Measurements from ENCODE around the gene SFXN3.

Gene SFXN3

DNA sequence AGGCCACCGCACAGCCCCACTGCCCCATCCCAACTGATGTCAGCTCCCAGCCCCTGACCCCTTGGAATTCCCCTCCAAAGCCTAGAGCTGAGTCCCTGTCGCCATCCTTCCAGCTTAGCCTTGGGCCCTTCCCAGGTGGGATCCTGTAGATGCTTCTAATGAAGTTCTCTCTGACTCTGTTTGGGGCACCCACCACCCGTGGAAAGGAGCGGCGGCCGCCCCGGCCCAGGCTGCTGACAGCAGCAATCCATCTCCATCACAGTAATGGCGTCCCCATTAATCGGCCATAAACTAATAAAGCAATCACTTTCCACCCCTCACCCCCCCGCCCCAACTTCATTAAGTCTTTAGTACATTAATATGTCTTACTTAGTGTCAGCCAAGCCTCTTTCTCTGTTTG lies 56.3 kb downstream of the SFXN3 start:
- no peak for DNase-seq (ENCODE audit: low spot score)

DNA sequence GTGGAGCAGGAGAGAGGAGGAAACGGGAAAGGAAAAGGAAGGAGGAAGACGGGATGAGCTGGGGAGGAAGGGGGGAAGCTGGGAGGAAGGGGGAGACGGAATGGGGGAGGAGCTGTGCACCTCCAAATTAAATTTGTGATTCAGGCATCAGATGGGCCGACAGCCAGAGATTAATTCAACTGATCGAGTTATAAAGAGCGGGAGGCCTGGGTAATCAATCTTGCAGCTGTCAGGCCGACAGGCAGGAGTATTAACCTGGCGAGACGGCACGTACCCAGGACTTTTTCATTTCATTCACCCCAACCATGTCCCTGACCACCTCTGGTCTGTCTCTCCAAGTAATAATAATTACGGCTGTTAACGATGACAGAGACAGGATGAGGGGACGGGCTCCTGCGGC lies 56.9 kb downstream of the SFXN3 start:
- no CpG with 5 or more reads among the region's 14 CpGs for WGBS, 2 donors (ENCODE audit: extremely low coverage in 2 of 2, insufficient read length in 2 of 2, insufficient replicate concordance in 1 of 2)
- no peak overlapping the region for H2BK15ac ChIP-seq (ENCODE audit: low read length)
- peaks cover 0 to 93% (median 8%) of the 10 kb centered on the region in 3 experiments for H3K27me3 ChIP-seq (ENCODE audit: control insufficient read depth in 3 of 3, insufficient read depth in 3 of 3, low read depth in 1 of 3, low read length in 3 of 3)
- no peak for DNase-seq (ENCODE audit: low spot score)
- no peak overlapping the region for H3K14ac ChIP-seq (ENCODE audit: low read length)
- no peaks in the 10 kb centered on the region for H3K9me3 ChIP-seq (replicated peaks in 1 of 2; ENCODE audit: control insufficient read depth in 2 of 2, insufficient read depth in 1 of 2, low read depth in 1 of 2, low read length in 2 of 2)
- no peak overlapping the region for H2AK5ac ChIP-seq (ENCODE audit: low read depth, low read length)
- no peak overlapping the region for H3K23ac ChIP-seq (ENCODE audit: low read depth, low read length, poor library complexity)
- no peak overlapping the region for H4K8ac ChIP-seq (ENCODE audit: low read depth, low read length)
- H2AFZ ChIP-seq (ENCODE audit: low read length) = no peak overlapping the region
- H3K18ac ChIP-seq (ENCODE audit: low read length) = no peak overlapping the region
- no peak overlapping the region for H3K4me2 ChIP-seq (ENCODE audit: insufficient read depth, low read length, poor library complexity, severe bottlenecking)
- no peaks in the 10 kb centered on the region for H3K79me1 ChIP-seq (ENCODE audit: low read depth, low read length)
- no peak overlapping the region for H3K9ac ChIP-seq (ENCODE audit: low read depth, low read length, poor library complexity)
- peaks cover 0 to 2% of the 10 kb centered on the region in 2 donors for H3K4me1 ChIP-seq (ENCODE audit: control insufficient read depth in 2 of 2, insufficient read depth in 1 of 2, low read depth in 1 of 2, low read length in 2 of 2)
- no peak overlapping the region for H2BK120ac ChIP-seq (ENCODE audit: low read depth, low read length)
- H3K4ac ChIP-seq (ENCODE audit: low read length) = no peak overlapping the region
- no peak overlapping the region for H3K27ac ChIP-seq (replicated peaks; ENCODE audit: low read length)
- no peak overlapping the region for H2BK12ac ChIP-seq (ENCODE audit: low read length)
- no peak overlapping the region for H3K4me3 ChIP-seq (ENCODE audit: low read length in 2 of 2)
- H2BK5ac ChIP-seq (ENCODE audit: low read length) = no peak overlapping the region
- no peak overlapping the region for H4K91ac ChIP-seq (ENCODE audit: low read depth, low read length, poor library complexity)
- no peaks in the 10 kb centered on the region for H3K36me3 ChIP-seq (replicated peaks in 1 of 2; ENCODE audit: control insufficient read depth in 2 of 2, insufficient read depth in 2 of 2, low read length in 2 of 2)

More for the DNA sequence above, 56.3 kb downstream of the SFXN3 start:
- Histone ChIP-seq H3K4ac (ENCODE audit: low read length) (no peak overlapping the region), H3K9ac (ENCODE audit: low read depth, low read length, poor library complexity) (no peak overlapping the region), H3K27me3 (ENCODE audit: control insufficient read depth in 3 of 3, insufficient read depth in 3 of 3, low read depth in 1 of 3, low read length in 3 of 3) (peaks cover 0 to 93% (median 13%) of the 10 kb centered on the region in 3 experiments), H2AFZ (ENCODE audit: low read length) (no peak overlapping the region), H2AK5ac (ENCODE audit: low read depth, low read length) (no peak overlapping the region), H3K18ac (ENCODE audit: low read length) (no peak overlapping the region), H2BK15ac (ENCODE audit: low read length) (no peak overlapping the region), H3K14ac (ENCODE audit: low read length) (no peak overlapping the region), H3K9me3 (replicated peaks in 1 of 2; ENCODE audit: control insufficient read depth in 2 of 2, insufficient read depth in 1 of 2, low read depth in 1 of 2, low read length in 2 of 2) (no peaks in the 10 kb centered on the region), H3K79me1 (ENCODE audit: low read depth, low read length) (no peaks in the 10 kb centered on the region), H3K36me3 (replicated peaks in 1 of 2; ENCODE audit: control insufficient read depth in 2 of 2, insufficient read depth in 2 of 2, low read length in 2 of 2) (no peaks in the 10 kb centered on the region), H3K27ac (replicated peaks; ENCODE audit: low read length) (no peak overlapping the region), H3K23ac (ENCODE audit: low read depth, low read length, poor library complexity) (no peak overlapping the region), H3K4me1 (ENCODE audit: control insufficient read depth in 2 of 2, insufficient read depth in 1 of 2, low read depth in 1 of 2, low read length in 2 of 2) (no peaks in the 10 kb centered on the region), H4K91ac (ENCODE audit: low read depth, low read length, poor library complexity) (no peak overlapping the region), H3K4me3 (ENCODE audit: low read length in 2 of 2) (no peak overlapping the region), H3K4me2 (ENCODE audit: insufficient read depth, low read length, poor library complexity, severe bottlenecking) (no peak overlapping the region), H2BK12ac (ENCODE audit: low read length) (no peak overlapping the region), H4K8ac (ENCODE audit: low read depth, low read length) (no peak overlapping the region), H2BK5ac (ENCODE audit: low read length) (no peak overlapping the region), H2BK120ac (ENCODE audit: low read depth, low read length) (no peak overlapping the region)
- no CpG with 5 or more reads among the region's 10 CpGs for WGBS, 2 donors (ENCODE audit: extremely low coverage in 2 of 2, insufficient read length in 2 of 2, insufficient replicate concordance in 1 of 2)

DNA sequence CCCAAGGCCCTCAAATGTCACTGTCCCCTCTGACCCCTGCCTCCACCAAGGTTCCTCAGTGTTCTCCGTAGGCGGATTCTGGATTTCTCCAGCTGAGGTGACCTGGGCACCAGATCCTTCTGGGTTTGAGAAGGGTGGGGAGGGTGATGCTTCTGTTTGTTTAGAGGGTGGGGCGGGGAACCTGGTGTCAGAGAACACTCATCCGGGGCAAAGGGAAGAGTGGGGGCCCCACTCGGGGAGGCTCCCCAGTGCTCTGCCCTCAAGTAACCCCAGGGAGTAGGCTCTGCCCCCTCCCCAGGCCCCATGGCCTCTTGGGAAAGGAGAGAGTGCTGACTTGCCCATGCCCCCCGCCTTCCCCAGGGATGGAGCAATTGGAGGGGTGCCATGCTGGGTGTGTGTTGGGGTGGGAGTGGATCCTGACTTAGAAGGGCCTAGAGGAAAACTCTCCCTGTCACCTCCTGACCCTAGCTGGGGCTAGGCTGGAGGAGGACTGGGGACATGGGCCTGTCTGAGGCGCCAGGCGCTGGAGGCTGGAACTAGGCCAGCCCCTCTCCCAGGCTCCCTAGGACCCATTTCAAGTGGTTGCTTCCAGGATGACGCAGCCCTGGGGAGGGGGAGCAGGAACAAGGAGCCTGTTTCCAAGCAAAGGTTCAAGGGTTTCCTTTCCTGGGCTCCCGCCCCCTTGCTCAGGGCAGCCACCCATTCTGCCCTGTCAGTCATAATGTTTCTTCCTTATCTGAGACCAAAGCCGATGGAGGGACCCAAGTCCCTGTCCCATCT lies 58.7 kb downstream of the SFXN3 start:
- Histone ChIP-seq H3K14ac (ENCODE audit: low read length) (no peak overlapping the region), H4K91ac (ENCODE audit: low read depth, low read length, poor library complexity) (no peak overlapping the region), H2BK12ac (ENCODE audit: low read length) (no peak overlapping the region), H3K4me2 (ENCODE audit: insufficient read depth, low read length, poor library complexity, severe bottlenecking) (no peak overlapping the region), H2BK15ac (ENCODE audit: low read length) (no peak overlapping the region), H3K4me1 (ENCODE audit: control insufficient read depth in 2 of 2, insufficient read depth in 1 of 2, low read depth in 1 of 2, low read length in 2 of 2) (peaks cover 0 to 8% of the 10 kb centered on the region in 2 donors), H3K27me3 (ENCODE audit: control insufficient read depth in 3 of 3, insufficient read depth in 3 of 3, low read depth in 1 of 3, low read length in 3 of 3) (peaks cover 0 to 98% (median 12%) of the 10 kb centered on the region in 3 experiments), H3K9ac (ENCODE audit: low read depth, low read length, poor library complexity) (no peak overlapping the region), H2BK5ac (ENCODE audit: low read length) (no peak overlapping the region), H3K79me1 (ENCODE audit: low read depth, low read length) (no peaks in the 10 kb centered on the region), H3K4me3 (ENCODE audit: low read length in 2 of 2) (no peak overlapping the region), H4K8ac (ENCODE audit: low read depth, low read length) (no peak overlapping the region), H3K18ac (ENCODE audit: low read length) (no peak overlapping the region), H2AK5ac (ENCODE audit: low read depth, low read length) (no peak overlapping the region), H3K4ac (ENCODE audit: low read length) (no peak overlapping the region), H3K36me3 (replicated peaks in 1 of 2; ENCODE audit: control insufficient read depth in 2 of 2, insufficient read depth in 2 of 2, low read length in 2 of 2) (no peaks in the 10 kb centered on the region), H2BK120ac (ENCODE audit: low read depth, low read length) (no peak overlapping the region), H3K9me3 (replicated peaks in 1 of 2; ENCODE audit: control insufficient read depth in 2 of 2, insufficient read depth in 1 of 2, low read depth in 1 of 2, low read length in 2 of 2) (no peaks in the 10 kb centered on the region), H2AFZ (ENCODE audit: low read length) (no peak overlapping the region), H3K27ac (replicated peaks; ENCODE audit: low read length) (no peak overlapping the region), H3K23ac (ENCODE audit: low read depth, low read length, poor library complexity) (no peak overlapping the region)
- WGBS, 2 donors (ENCODE audit: extremely low coverage in 2 of 2, insufficient read length in 2 of 2, insufficient replicate concordance in 1 of 2) = no CpG with 5 or more reads among the region's 11 CpGs
- no peak for DNase-seq (ENCODE audit: low spot score)

DNA sequence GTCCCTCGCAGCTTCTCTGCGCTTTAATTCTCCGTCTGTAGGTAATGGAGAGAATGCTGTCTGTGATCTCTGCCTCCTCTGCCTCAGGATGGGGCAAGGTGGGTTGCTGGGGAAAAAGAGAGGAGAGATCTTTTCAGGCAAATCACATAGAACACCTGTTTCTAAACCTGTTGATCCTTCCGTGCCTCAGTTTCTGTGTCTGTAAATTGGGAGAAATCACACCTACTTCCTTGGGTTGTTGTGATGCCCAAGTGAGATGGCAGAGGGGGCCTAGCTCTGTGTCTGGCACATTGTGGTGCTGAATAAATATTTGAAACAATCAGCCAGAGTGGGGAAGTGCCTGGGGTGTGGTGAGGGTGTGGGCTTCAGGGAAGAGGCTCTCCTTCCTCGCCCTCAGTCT lies 59.6 kb downstream of the SFXN3 start:
- Histone ChIP-seq H3K4me1 (ENCODE audit: control insufficient read depth in 2 of 2, insufficient read depth in 1 of 2, low read depth in 1 of 2, low read length in 2 of 2) (peaks cover 0 to 8% of the 10 kb centered on the region in 2 donors), H2AFZ (ENCODE audit: low read length) (no peak overlapping the region), H3K14ac (ENCODE audit: low read length) (no peak overlapping the region), H3K36me3 (replicated peaks in 1 of 2; ENCODE audit: control insufficient read depth in 2 of 2, insufficient read depth in 2 of 2, low read length in 2 of 2) (no peaks in the 10 kb centered on the region), H4K91ac (ENCODE audit: low read depth, low read length, poor library complexity) (no peak overlapping the region), H3K4me3 (ENCODE audit: low read length in 2 of 2) (no peak overlapping the region), H3K79me1 (ENCODE audit: low read depth, low read length) (no peaks in the 10 kb centered on the region), H2AK5ac (ENCODE audit: low read depth, low read length) (no peak overlapping the region), H2BK15ac (ENCODE audit: low read length) (no peak overlapping the region), H3K4me2 (ENCODE audit: insufficient read depth, low read length, poor library complexity, severe bottlenecking) (no peak overlapping the region), H3K27me3 (ENCODE audit: control insufficient read depth in 3 of 3, insufficient read depth in 3 of 3, low read depth in 1 of 3, low read length in 3 of 3) (peaks cover 0 to 95% (median 12%) of the 10 kb centered on the region in 3 experiments), H3K9ac (ENCODE audit: low read depth, low read length, poor library complexity) (no peak overlapping the region), H3K9me3 (replicated peaks in 1 of 2; ENCODE audit: control insufficient read depth in 2 of 2, insufficient read depth in 1 of 2, low read depth in 1 of 2, low read length in 2 of 2) (no peaks in the 10 kb centered on the region), H3K27ac (replicated peaks; ENCODE audit: low read length) (no peak overlapping the region), H3K4ac (ENCODE audit: low read length) (no peak overlapping the region), H3K23ac (ENCODE audit: low read depth, low read length, poor library complexity) (no peak overlapping the region), H2BK12ac (ENCODE audit: low read length) (no peak overlapping the region), H2BK120ac (ENCODE audit: low read depth, low read length) (no peak overlapping the region), H3K18ac (ENCODE audit: low read length) (no peak overlapping the region), H4K8ac (ENCODE audit: low read depth, low read length) (no peak overlapping the region), H2BK5ac (ENCODE audit: low read length) (no peak overlapping the region)
- DNase-seq (ENCODE audit: low spot score) = no peak
- WGBS, 2 donors (ENCODE audit: extremely low coverage in 2 of 2, insufficient read length in 2 of 2, insufficient replicate concordance in 1 of 2) = no CpG with 5 or more reads among the region's 5 CpGs

All from neuronal stem cell (in vitro differentiated cells).